ENCODE data around the gene NAPG.

DNA sequence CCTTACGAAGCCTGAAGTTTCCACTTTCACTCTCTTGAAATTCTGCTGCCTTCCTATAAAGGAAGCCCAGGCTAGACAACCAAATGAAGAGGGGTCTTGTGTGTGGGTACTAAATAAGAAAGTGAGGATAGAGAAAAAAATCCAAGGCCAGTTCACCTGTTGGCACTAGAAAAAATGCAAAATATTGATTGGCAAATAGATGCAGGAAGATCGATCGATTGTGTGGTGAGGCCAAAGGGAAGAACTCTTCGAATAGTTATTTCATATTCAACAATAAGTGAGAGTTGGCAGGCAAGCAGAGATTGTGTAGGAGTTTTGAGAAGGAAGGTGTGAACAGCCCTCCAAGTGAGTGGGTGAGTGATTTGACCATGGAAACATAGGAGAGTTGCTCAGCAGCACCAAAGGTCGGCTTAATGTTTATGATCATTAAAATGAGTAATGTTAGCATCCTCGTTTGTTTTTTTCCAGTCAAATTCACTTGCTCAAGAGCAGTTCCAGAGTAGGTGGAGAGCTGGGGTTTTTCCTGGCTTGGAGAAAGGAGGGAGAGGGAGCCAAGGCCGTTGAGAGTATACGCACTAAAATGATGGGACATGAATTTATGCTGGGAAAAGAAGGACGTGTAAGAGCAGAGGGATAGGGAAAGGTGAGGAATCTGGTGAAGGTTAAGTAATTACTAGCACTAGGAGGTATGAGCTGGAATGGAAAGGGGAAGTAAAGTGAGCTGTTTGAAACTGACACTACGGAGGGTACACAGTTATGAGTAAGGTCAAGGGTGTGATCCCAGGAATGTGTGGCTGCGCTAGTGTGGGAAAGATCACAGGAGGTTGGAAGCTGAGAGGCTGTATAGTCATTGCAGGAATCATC, 1.1 kb upstream of the NAPG start:
- TF ChIP-seq, protein P1, sequence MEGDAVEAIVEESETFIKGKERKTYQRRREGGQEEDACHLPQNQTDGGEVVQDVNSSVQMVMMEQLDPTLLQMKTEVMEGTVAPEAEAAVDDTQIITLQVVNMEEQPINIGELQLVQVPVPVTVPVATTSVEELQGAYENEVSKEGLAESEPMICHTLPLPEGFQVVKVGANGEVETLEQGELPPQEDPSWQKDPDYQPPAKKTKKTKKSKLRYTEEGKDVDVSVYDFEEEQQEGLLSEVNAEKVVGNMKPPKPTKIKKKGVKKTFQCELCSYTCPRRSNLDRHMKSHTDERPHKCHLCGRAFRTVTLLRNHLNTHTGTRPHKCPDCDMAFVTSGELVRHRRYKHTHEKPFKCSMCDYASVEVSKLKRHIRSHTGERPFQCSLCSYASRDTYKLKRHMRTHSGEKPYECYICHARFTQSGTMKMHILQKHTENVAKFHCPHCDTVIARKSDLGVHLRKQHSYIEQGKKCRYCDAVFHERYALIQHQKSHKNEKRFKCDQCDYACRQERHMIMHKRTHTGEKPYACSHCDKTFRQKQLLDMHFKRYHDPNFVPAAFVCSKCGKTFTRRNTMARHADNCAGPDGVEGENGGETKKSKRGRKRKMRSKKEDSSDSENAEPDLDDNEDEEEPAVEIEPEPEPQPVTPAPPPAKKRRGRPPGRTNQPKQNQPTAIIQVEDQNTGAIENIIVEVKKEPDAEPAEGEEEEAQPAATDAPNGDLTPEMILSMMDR (IDR thresholded peaks at IDR 0.05; ENCODE audit: borderline replicate concordance, extremely low read depth, low read length, poor library complexity, severe bottlenecking), result no peak
- TF ChIP-seq EZH2 (IDR thresholded peaks at IDR 0.05; ENCODE audit: borderline replicate concordance, low read depth, low read length, severe bottlenecking), result no peak

All from DND-41 (cell line).